Stomach (tissue), 9 donors: ENCODE results near the gene NHS. TPM values are rescaled to one million over a fixed set of nuclear protein-coding genes. Genes with fewer than 3 reads are reported as not detected.

ENCODE experiments used
- DNase-seq, 2 donors: peaks; one replicate each; pipeline versions ENCODE4 v3.0.0 to v3.0.0-alpha.2; 2013 to 2019
- H3K27ac ChIP-seq, 5 donors: fragments of 200-600 bp in 4 of 5; sonication (generic) in 4 of 5; one replicate each; pipeline ENCODE4 v1.5.1; 2013 to 2019; ENCODE audit warnings: mild to moderate bottlenecking in 1 of 5, moderate library complexity in 1 of 5
- H3K27me3 ChIP-seq, 3 donors: fragments of 200-600 bp; sonication (generic); one replicate each; pipeline ENCODE4 v1.5.1; 2017 to 2019; ENCODE audit warnings: mixed run types in 1 of 3
- H3K36me3 ChIP-seq, 4 donors: fragments of 200-600 bp; sonication (generic); 1 replicate in 3 of 4; 2 replicates in 1 of 4; pipeline ENCODE4 v1.5.1; 2016 to 2019
- H3K4me1 ChIP-seq, 4 donors: fragments of 200-600 bp; sonication (generic); one replicate each; pipeline ENCODE4 v1.5.1; 2016 to 2019
- H3K4me3 ChIP-seq, 4 donors: fragments of 200-600 bp; sonication (generic) in 3 of 4; one replicate each; pipeline ENCODE4 v1.5.1; 2016 to 2019; ENCODE audit warnings: mild to moderate bottlenecking in 1 of 4
- H3K9me3 ChIP-seq, 4 donors: fragments of 200-600 bp; sonication (generic); one replicate each; pipeline ENCODE4 v1.5.1; 2016 to 2019
- EP300 ChIP-seq: sonication (generic); formaldehyde crosslinking; IDR thresholded peaks from one replicate; pipeline ENCODE4 v1.6.1; 2017; ENCODE audit warnings: antibody characterized with exemption
- POLR2A ChIP-seq, 4 donors: fragments of 450-650 bp; IDR thresholded peaks; one replicate each; pipeline ENCODE4 v1.6.1; 2016; ENCODE audit warnings: antibody characterized with exemption in 4 of 4, control low read depth in 2 of 4, mild to moderate bottlenecking in 1 of 4, moderate library complexity in 1 of 4
- POLR2AphosphoS5 ChIP-seq, 3 donors: sonication (generic); formaldehyde crosslinking; IDR thresholded peaks; one replicate each; pipeline ENCODE4 v1.6.1; 2016; ENCODE audit warnings: antibody characterized with exemption in 3 of 3
- WGBS, 5 donors: extraction: QIAGEN DNeasy Blood & Tissue Kit in 3 of 5; methylation state at CpG; one replicate each; pipeline versions ENCODE4 v1.1.5 to v1.1.7; 2013 to 2018; 5-methylcytosine and 5-hydroxymethylcytosine counted together
- intact Hi-C: fragments of 100-400 bp; cut with DNase I; formaldehyde crosslinking; loops from one replicate; pipeline ENCODE4 v1.15.1; 2023; ENCODE audit warnings: low total_unique reads
- polyA plus RNA-seq, 3 donors: library from polyadenylated mRNA; stranded (reverse); fragments of 200-250 nt; gene quantifications; one replicate each; pipeline ENCODE4 v1.2.3, GENCODE V29; 2013
- total RNA-seq, 5 donors: library from RNA; depleted of rRNA; stranded (reverse); fragments of >200 nt; gene quantifications; one replicate each; pipeline versions ENCODE4 v1.1.0 to v1.2.3, GENCODE V29; 2014 to 2016
- TF ChIP-seq, protein P1 (sequence below), 7 experiments: fragments of 450-650 bp in 4 of 7; fragments of 200-600 bp in 3 of 7; sonication (generic) in 3 of 7; IDR thresholded peaks; one replicate each; pipeline ENCODE4 v1.5.1; 2016 to 2019; ENCODE audit warnings: antibody characterized with exemption in 7 of 7, control low read depth in 2 of 7, mild to moderate bottlenecking in 1 of 7
- donor health status: healthy with polysubstance abuse.
- donor health status: Bipolar disorder and iron deficiency.
- donor health status: healthy.

Gene NHS
- total and polyA plus RNA-seq, 8 donors: 1.00 to 7.5 (median 4.3) TPM

DNA sequence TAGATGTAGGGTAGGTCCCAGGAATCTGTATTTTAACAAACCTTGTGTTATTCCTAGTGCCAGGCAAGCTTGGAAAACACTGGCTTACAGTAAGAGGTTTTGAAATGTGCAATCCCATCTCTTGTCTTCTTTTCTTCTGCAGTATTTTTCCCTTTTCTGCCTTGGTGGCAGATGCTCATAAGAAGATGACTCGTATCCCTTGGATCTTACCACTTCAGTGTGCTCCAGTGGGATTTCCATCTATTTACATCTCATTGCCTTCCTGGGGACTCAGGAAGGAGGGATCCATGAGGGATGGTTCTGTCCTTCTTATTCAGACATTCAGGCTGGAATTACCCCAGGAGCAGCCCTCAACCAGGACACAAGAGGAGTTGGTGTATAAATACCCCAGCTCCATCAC lies 136.6 kb downstream of the NHS start:
- WGBS, 5 donors: 76 to 93% (median 89%) methylated on average over 1 of the region's 1 CpG
- intact Hi-C loops: no loop called here
- H3K4me1 ChIP-seq: no peaks in the 10 kb centered on the region
- H3K4me3 ChIP-seq: no peak overlapping the region
- no peak overlapping the region for H3K27ac ChIP-seq
- TF ChIP-seq, protein P1, sequence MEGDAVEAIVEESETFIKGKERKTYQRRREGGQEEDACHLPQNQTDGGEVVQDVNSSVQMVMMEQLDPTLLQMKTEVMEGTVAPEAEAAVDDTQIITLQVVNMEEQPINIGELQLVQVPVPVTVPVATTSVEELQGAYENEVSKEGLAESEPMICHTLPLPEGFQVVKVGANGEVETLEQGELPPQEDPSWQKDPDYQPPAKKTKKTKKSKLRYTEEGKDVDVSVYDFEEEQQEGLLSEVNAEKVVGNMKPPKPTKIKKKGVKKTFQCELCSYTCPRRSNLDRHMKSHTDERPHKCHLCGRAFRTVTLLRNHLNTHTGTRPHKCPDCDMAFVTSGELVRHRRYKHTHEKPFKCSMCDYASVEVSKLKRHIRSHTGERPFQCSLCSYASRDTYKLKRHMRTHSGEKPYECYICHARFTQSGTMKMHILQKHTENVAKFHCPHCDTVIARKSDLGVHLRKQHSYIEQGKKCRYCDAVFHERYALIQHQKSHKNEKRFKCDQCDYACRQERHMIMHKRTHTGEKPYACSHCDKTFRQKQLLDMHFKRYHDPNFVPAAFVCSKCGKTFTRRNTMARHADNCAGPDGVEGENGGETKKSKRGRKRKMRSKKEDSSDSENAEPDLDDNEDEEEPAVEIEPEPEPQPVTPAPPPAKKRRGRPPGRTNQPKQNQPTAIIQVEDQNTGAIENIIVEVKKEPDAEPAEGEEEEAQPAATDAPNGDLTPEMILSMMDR (IDR thresholded peaks at IDR 0.05): no peak
- TF ChIP-seq EP300 (no peak), POLR2A (IDR thresholded peaks at IDR 0.05) (no peak), POLR2AphosphoS5 (IDR thresholded peaks at IDR 0.05) (no peak)
- no peaks in the 10 kb centered on the region for H3K27me3 ChIP-seq
- no peak for DNase-seq
- H3K36me3 ChIP-seq: no peaks in the 10 kb centered on the region
- H3K9me3 ChIP-seq: peaks cover 0 to 12% (median 9%) of the 10 kb centered on the region in 4 donors

DNA sequence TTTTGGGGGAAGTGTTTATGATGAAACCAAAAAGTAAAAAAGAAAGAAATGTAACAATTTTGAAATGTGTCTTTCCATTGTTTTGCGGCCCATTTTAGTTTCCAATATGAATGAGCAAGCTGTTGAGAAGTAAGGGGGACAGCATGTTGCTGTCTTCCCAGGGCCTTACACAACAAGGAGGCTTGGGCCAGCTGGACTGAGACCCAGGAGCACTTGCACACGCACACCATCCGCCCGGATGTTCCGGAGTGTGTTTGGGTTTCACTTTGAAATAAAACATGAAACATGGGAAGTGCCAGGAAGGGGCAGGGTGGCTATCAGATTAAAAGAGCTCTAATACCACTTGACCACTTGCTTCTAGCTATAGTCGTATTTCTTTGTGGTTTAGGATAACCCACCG lies 144.4 kb downstream of the NHS start:
- peak overlapping the region in 3 of 5 donors; percentile 39 to 64 (median 47) for H3K27ac ChIP-seq

DNA sequence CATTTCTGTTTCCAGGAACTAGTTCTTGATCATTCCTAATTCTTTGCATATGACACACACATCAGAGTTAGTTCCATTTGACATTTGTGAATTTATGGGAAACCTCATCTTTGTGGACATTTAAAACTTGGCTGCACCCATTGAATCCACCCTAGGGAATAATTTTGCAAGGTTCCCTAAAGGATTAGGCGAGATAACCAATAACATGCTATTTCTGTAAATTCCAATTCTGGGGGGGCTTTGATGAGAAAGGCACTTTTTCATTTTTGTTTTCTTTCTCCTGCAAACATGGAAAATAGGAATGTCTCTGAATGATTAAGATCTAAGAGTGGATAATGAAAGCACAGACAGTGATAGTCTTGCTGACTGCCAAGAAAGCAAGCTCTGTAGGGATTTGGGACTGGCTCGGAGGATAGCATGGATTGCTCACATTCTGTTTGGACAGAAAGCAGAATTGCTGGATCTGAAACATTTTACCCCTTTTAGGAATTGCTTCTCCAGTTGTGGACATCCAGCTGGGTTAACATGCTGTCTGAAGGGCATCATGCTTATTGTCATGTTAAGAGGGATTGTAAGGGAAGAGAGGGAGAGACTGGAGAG lies 145.1 kb downstream of the NHS start:
- intact Hi-C loops: no loop called here

More for the DNA sequence above, 144.4 kb downstream of the NHS start:
- H3K36me3 ChIP-seq: no peaks in the 10 kb centered on the region
- intact Hi-C loops: no loop called here
- peak in 1 of 2 donors; percentile 56 for DNase-seq
- peaks cover 0 to 8% (median 0%) of the 10 kb centered on the region in 4 donors for H3K4me1 ChIP-seq
- H3K9me3 ChIP-seq: no peaks in the 10 kb centered on the region
- 59 to 71% (median 67%) methylated on average over 7 of the region's 7 CpGs for WGBS, 5 donors
- TF ChIP-seq POLR2AphosphoS5 (IDR thresholded peaks at IDR 0.05) (peak in 1 of 3 donors; percentile 64), EP300 (no peak), POLR2A (IDR thresholded peaks at IDR 0.05) (no peak)
- TF ChIP-seq, protein P1 (IDR thresholded peaks at IDR 0.05): no peak
- no peak overlapping the region for H3K4me3 ChIP-seq
- H3K27me3 ChIP-seq: no peaks in the 10 kb centered on the region

DNA sequence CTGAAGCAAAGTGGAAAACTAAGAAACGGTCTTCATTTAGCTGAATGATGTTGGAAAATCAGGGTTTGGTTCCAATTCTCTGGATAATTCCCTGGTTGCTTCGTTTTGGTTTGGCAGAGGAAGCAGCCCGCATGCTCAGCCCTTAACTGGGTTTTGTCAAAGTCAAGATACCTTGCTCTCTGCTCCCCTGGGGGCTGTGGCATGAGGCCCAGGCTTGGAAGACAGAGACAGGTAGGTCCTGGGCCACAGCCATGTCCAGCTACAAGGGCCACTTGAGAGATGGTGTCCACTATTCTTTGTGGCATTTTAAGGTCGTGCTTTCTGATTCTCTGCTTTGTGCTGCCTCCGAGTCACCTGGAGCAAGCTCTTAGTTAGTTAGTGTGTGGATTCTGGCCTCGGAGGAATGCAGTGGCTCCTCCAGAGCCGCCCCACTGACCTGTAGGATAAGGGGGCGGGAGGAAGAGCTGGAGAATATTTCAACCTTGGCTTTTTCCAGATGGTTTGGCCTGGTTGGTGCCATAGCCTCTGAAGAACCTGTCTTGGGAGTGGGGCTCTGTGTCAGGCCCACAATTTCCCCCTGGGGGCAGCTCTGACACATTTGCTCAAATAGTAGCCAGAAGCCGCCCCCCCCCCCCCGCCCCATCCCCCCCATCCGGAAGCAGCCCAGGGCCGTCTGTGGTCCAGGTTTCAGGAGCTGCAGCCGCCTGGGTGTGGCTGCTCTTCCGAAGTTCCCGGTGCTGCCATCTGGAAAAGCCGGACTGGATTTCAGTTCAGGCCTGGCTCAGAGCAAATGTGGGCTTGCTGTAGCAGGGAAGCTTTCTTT lies 147.1 kb downstream of the NHS start:
- H3K36me3 ChIP-seq: no peaks in the 10 kb centered on the region
- TF ChIP-seq, protein P1 (IDR thresholded peaks at IDR 0.05): no peak
- no peak for TF ChIP-seq EP300
- peaks cover 0 to 21% (median 1%) of the 10 kb centered on the region in 4 donors for H3K4me1 ChIP-seq
- H3K27ac ChIP-seq: peak overlapping the region in 1 of 5 donors; percentile 30
- H3K4me3 ChIP-seq: no peak overlapping the region
- WGBS, 5 donors: 36 to 52% (median 37%) methylated on average over 5 to 16 of the region's 16 CpGs
- intact Hi-C loops: no loop called here
- H3K9me3 ChIP-seq: no peaks in the 10 kb centered on the region
- DNase-seq: peak in 1 of 2 donors; percentile 57
- no peaks in the 10 kb centered on the region for H3K27me3 ChIP-seq

More for the DNA sequence above, 145.1 kb downstream of the NHS start:
- WGBS, 5 donors: 58 to 84% (median 65%) methylated on average over 2 of the region's 2 CpGs
- peaks cover 0 to 8% (median 0%) of the 10 kb centered on the region in 4 donors for H3K4me1 ChIP-seq
- no peak overlapping the region for H3K4me3 ChIP-seq
- peak overlapping the region in 3 of 5 donors; percentile 39 to 64 (median 47) for H3K27ac ChIP-seq
- DNase-seq: peak in 1 of 2 donors; percentile 54
- no peaks in the 10 kb centered on the region for H3K27me3 ChIP-seq
- TF ChIP-seq, protein P1 (IDR thresholded peaks at IDR 0.05): no peak
- no peaks in the 10 kb centered on the region for H3K9me3 ChIP-seq
- H3K36me3 ChIP-seq: no peaks in the 10 kb centered on the region
